Fibroblast of the conjunctiva (primary cell): ENCODE data around the gene COL6A1.
"Not testable (repeated sequence)": the region's sequence is repeated elsewhere in the genome, so short reads cannot be mapped to it uniquely, and the experiment has no call there.

Source experiments
- DNase-seq: peaks from one replicate; pipeline ENCODE4 v3.0.0-alpha.2; 2010; ENCODE audit warnings: low read depth

Gene COL6A1

GRCh38 chr21:45947296-45947695, 34.3 kb upstream of the COL6A1 start:
- no peak for DNase-seq

- DNase-seq, result no peak
Measured at GRCh38 chr21:45947716-45948255, 33.8 kb upstream of the COL6A1 start.

- DNase-seq, result no peak
Measured at GRCh38 chr21:45948576-45949141, 32.9 kb upstream of the COL6A1 start.

GRCh38 chr21:45949928-45950739, 31.4 kb upstream of the COL6A1 start:
- no peak for DNase-seq

- peak; percentile 34 for DNase-seq
Measured at GRCh38 chr21:45950740-45951515, 30.6 kb upstream of the COL6A1 start.

- no peak for DNase-seq
Measured at GRCh38 chr21:45951676-45952075, 29.9 kb upstream of the COL6A1 start.

- not testable (repeated sequence) for DNase-seq
Measured at GRCh38 chr21:45952527-45952926, 29.0 kb upstream of the COL6A1 start.

- DNase-seq, result no peak
Measured at GRCh38 chr21:45952974-45953373, 28.6 kb upstream of the COL6A1 start.

- DNase-seq, result peak; percentile 56
Measured at GRCh38 chr21:45954261-45954660, 27.3 kb upstream of the COL6A1 start.

- DNase-seq, result no peak
Measured at GRCh38 chr21:45954921-45955320, 26.6 kb upstream of the COL6A1 start.

- no peak for DNase-seq
Measured at GRCh38 chr21:45957551-45957950, 24.0 kb upstream of the COL6A1 start.

GRCh38 chr21:45957981-45958600, 23.5 kb upstream of the COL6A1 start:
- DNase-seq, result peak; percentile 77

- no peak for DNase-seq
Measured at GRCh38 chr21:45959182-45959581, 22.4 kb upstream of the COL6A1 start.

GRCh38 chr21:45959779-45960390, 21.7 kb upstream of the COL6A1 start:
- no peak for DNase-seq

GRCh38 chr21:45961408-45961807, 20.2 kb upstream of the COL6A1 start:
- not testable (repeated sequence) for DNase-seq

GRCh38 chr21:45962531-45963231, 18.9 kb upstream of the COL6A1 start:
- no peak for DNase-seq

GRCh38 chr21:45963232-45963570, 18.4 kb upstream of the COL6A1 start:
- DNase-seq, result no peak

- no peak for DNase-seq
Measured at GRCh38 chr21:45964649-45965048, 16.9 kb upstream of the COL6A1 start.

GRCh38 chr21:45965084-45965809, 16.3 kb upstream of the COL6A1 start:
- DNase-seq, result no peak

GRCh38 chr21:45966791-45967394, 14.7 kb upstream of the COL6A1 start:
- no peak for DNase-seq
